GM19035 (cell line): Measurements from ENCODE around the gene DIS3L2.
"Not testable (repeated sequence)": the region's sequence is repeated elsewhere in the genome, so short reads cannot be mapped to it uniquely, and the experiment has no call there.

ENCODE experiments used
- ATAC-seq: cut with Tn5 transposase; IDR thresholded peaks from one replicate; pipeline ENCODE4 v1.9.1; 2021; ENCODE audit not compliant: unreplicated experiment

The DIS3L2 gene

GRCh38 chr2:232378735-232379151 lies 417.2 kb downstream of the DIS3L2 start, which contains the start of gene ALPP:
TSS of gene ALPP (plus strand) at chr2:232378751. CDS start at chr2:232378803, 52 bp downstream.
- not testable (repeated sequence) for ATAC-seq

GRCh38 chr2:232379610-232380590 lies 418.4 kb downstream of the DIS3L2 start:
- ATAC-seq: not testable (repeated sequence)

GRCh38 chr2:232381204-232382031 lies 419.9 kb downstream of the DIS3L2 start:
- not testable (repeated sequence) for ATAC-seq

GRCh38 chr2:232382331-232383225 lies 421.1 kb downstream of the DIS3L2 start:
- ATAC-seq: no peak

- no peak for ATAC-seq
Observed at GRCh38 chr2:232384466-232384865, 423.0 kb downstream of the DIS3L2 start.

GRCh38 chr2:232385058-232385457 lies 423.5 kb downstream of the DIS3L2 start:
- not testable (repeated sequence) for ATAC-seq

DNA sequence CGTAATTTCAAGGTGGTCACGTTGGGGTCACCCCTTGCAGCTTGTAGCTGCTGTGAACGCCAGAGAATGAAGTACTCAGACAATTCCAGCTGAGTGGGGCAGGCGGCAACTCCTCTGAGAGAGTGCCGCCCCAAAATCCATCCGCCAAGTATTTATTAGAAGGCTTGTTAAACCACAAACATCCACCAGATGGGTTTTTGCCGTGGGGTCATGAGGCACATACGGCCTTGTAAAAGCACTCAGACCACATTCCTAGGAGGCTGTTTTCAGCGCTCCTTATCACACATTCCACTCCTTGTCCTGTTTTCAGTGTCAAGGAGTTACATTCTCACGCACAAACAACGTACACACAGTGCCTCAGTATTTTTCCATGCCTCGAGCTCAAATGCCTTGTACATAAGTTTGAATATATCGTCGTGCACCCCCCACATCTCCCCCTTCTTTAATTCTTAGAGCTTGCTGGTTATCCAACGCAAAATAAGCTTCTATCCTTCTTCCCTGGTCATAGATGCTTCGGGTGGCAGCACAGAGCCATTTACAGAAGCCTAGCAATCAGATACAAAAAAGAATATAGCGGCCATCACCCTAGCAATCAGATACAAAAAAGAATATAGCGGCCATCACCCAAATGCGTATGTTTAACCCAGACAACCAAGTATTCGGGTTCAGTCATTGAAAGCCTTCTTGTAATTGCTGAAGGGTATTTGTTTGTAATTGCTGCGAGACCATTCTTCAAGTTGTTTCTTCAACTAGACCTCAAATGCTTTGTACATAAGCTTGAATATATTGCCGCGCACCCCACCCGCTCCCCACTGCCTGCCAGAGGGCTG lies 424.4 kb downstream of the DIS3L2 start:
- no peak for ATAC-seq

GRCh38 chr2:232386490-232386739 lies 424.9 kb downstream of the DIS3L2 start:
- ATAC-seq: no peak
